ENCODE results near the gene SAP30BP.

- no peak for TF ChIP-seq CTCF (optimal IDR thresholded peaks at IDR 0.05 in 1 of 3, IDR thresholded peaks at IDR 0.05 in 1 of 3, conservative IDR thresholded peaks at IDR 0.05 in 1 of 3; ENCODE audit: extremely low read depth in 1 of 3, insufficient read depth in 2 of 3, low read length in 3 of 3)
- TF ChIP-seq EZH2 (IDR thresholded peaks at IDR 0.05; ENCODE audit: low read length): no peak
Measured at GRCh38 chr17:75636381-75637142, 30.6 kb upstream of the SAP30BP start.

Data from keratinocyte (primary cell).